Coronary artery (tissue), 2 donors: Measurements from ENCODE around the gene MAP4K5.

ENCODE experiments used
- DNase-seq: peaks from one replicate; pipeline ENCODE4 v3.0.0-alpha.2; 2017; ENCODE audit warnings: low spot score
- H3K27ac ChIP-seq, 2 donors: fragments of 200-600 bp; sonication (generic); one replicate each; pipeline ENCODE4 v1.5.1; 2016 to 2019
- H3K4me3 ChIP-seq: fragments of 200-600 bp; sonication (generic); 2 replicates; pipeline ENCODE4 v1.5.1; 2016; ENCODE audit warnings: mild to moderate bottlenecking, moderate library complexity
- TF ChIP-seq, protein P1 (sequence below): fragments of 200-600 bp; sonication (generic); IDR thresholded peaks from one replicate; pipeline ENCODE4 v1.5.1; 2019; ENCODE audit warnings: antibody characterized with exemption

The MAP4K5 gene

DNA sequence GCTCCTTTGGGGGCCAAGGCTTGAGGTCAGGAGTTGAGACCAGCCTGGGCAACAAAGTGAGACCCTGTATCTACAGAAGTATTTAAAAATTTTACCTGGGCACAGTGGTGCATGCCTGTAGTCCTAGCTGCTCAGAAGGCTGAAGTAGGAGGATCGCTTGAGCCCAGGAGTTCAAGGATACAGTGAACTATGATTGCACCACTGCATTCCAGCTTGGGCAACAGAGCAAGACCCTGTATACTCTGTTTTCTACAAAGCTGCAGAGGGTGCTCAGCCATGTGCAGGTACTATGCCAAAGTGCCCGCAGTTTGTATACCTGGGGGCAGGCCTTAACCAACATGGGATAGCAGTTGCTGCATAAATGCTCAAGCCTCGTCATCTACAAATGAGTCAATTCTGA lies 108.8 kb downstream of the MAP4K5 start:
- Histone ChIP-seq H3K27ac (no peak overlapping the region), H3K4me3 (no peak overlapping the region)
- TF ChIP-seq, protein P1, sequence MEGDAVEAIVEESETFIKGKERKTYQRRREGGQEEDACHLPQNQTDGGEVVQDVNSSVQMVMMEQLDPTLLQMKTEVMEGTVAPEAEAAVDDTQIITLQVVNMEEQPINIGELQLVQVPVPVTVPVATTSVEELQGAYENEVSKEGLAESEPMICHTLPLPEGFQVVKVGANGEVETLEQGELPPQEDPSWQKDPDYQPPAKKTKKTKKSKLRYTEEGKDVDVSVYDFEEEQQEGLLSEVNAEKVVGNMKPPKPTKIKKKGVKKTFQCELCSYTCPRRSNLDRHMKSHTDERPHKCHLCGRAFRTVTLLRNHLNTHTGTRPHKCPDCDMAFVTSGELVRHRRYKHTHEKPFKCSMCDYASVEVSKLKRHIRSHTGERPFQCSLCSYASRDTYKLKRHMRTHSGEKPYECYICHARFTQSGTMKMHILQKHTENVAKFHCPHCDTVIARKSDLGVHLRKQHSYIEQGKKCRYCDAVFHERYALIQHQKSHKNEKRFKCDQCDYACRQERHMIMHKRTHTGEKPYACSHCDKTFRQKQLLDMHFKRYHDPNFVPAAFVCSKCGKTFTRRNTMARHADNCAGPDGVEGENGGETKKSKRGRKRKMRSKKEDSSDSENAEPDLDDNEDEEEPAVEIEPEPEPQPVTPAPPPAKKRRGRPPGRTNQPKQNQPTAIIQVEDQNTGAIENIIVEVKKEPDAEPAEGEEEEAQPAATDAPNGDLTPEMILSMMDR: no peak
- no peak for DNase-seq

DNA sequence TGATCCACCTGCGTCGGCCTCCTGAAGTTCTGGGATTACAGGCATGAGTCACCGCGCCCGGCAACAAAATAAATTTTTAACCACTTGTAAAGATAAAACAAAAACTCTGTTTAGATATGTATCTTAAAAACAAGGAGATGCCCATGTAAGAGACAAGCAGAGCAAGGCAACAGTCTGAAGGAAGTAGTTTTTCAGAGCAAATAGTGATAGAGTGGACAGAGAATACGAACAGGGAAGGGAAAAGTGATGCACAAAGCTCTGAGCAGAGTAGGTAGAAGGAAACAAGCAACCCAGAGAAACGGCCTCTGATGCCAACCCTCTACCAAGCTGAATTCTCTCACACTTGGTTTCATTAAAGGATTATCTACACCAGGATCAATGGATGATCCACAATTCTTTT lies 110.9 kb downstream of the MAP4K5 start:
- H3K4me3 ChIP-seq: no peak overlapping the region
- TF ChIP-seq, protein P1: no peak

DNA sequence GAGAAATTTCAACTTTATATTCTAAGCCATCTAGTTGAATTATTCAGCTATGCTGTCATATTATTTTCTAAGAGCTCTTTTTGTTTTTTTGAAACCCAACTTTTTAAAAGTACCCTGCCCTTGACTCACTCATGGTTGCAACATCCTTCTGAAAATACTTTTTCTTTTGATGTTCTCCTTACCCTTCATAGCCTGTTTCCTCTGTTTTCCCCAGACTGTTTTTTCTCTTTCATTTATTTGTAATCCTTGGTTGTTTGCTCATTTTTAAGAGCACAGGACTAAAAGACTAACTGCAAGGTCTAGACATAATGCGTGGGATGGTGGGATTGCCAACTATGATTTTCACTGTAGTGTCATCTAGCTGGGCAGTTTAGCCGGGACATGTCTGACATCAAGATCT lies 114.5 kb downstream of the MAP4K5 start:
- no peak for DNase-seq
- no peak overlapping the region for H3K4me3 ChIP-seq
- TF ChIP-seq, protein P1: no peak
- no peak overlapping the region for H3K27ac ChIP-seq

More for the DNA sequence above, 110.9 kb downstream of the MAP4K5 start:
- H3K27ac ChIP-seq: no peak overlapping the region
- DNase-seq: no peak

DNA sequence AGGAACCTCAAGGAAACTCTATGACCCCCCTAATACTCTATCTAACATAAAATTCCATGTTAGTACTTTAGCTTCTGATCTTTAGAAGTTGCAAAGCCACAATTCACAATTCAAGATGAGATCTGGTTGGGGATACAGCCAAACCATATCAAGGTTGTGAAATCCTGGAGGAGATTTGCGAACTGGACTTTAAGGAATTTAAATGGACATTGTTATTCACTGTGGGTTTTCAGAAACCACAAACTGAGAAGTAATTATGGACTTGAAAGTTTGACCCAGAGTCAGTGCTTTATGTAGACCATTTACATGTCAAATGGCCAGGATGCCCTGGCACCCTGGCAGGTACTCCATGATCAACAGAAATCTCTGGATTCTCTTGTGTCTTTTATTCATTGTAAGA lies 121.4 kb downstream of the MAP4K5 start:
- no peak for DNase-seq

DNA sequence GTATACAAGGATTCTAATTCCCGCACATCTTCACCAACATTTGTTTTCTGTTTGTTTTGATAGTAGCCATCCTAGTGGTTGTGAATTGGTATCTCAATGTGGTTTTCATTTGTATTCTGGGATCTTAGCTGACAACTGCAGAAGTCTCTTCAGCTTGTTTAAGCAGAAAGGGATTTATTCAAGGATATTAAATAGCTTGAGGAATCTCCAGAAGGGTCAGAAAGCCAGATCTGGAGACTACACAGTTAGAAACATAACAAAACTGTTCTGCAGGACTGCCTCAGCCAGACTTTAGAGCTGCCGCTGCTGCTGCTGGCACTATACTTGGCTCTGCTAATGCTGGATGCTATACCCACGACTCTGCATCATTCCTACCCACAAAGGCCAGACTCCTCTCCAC lies 122.3 kb downstream of the MAP4K5 start:
- no peak overlapping the region for H3K4me3 ChIP-seq
- DNase-seq: no peak

More for the DNA sequence above, 121.4 kb downstream of the MAP4K5 start:
- TF ChIP-seq, protein P1: no peak
- Histone ChIP-seq H3K4me3 (no peak overlapping the region), H3K27ac (no peak overlapping the region)

DNA sequence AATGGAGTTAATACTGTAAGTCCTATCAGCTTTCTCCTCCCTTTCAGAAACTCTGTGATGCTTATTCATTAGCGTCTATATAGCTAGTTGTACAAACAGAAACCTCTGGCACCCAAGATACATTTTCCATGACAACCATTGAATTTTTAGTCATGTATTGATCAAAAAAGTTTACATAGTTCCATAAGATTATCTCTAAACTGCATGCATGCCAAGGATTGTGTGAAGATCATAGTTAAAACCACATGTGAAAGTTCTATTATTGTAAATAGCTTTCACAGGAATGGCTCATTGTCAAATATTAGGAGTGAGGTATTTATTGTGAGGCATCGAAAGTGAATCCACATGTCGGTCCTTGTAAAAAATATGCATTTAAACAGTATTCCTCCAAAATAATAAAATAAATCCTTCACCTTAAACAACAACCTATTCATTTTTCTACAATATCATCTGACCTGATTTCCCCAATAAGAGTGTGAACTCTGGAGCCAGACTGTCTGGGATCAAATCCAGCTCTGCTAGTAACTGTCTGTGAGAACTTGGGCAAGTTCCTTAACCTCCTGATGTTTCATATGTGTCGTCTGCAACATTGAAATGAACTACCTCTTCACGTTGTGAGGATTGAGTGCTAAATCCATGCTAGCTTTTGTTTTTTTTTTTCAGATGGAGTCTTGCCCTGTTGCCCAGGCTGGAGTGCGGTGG lies 125.1 kb downstream of the MAP4K5 start:
- TF ChIP-seq, protein P1: no peak
- DNase-seq: no peak
- Histone ChIP-seq H3K4me3 (no peak overlapping the region), H3K27ac (no peak overlapping the region)

More for the DNA sequence above, 122.3 kb downstream of the MAP4K5 start:
- H3K27ac ChIP-seq: no peak overlapping the region
- TF ChIP-seq, protein P1: no peak

DNA sequence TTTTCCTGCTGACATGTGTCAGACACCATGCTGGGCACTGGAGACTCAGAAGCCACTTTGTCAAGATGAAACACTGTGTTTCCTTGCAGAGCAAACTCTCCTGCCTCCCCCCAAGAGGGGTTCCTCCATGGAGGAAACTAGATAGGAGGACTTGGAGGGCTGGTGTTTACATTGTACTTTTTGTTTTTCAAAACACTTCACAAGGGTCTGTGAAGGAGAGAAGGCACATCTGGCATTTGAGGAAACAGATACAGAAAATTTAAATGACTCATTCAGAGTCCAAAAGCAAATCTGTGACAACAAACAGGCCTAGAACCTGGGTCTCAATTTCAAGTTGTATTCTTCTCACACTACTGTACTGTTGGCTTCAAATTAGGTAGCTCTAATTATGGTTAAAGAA lies 128.9 kb downstream of the MAP4K5 start:
- TF ChIP-seq, protein P1: no peak
- H3K27ac ChIP-seq: no peak overlapping the region
- no peak for DNase-seq
- no peak overlapping the region for H3K4me3 ChIP-seq
